Stimulated activated CD8-positive, alpha-beta memory T cell treated with anti-CD3 and anti-CD28 coated beads, Interleukin-12 subunit alpha, Interleukin-12 subunit beta, amount 100 ng/mL, for 24 hours (primary cell): Measurements from ENCODE around the gene EMP2.
"Not testable (repeated sequence)": the region's sequence is repeated elsewhere in the genome, so short reads cannot be mapped to it uniquely, and the experiment has no call there.

ENCODE experiments used
- DNase-seq: peaks from one replicate; pipeline ENCODE4 v3.0.0-alpha.2; 2020; ENCODE audit errors: extremely low read depth

EMP2 gene

GRCh38 chr16:10552281-10552680 lies 28.1 kb downstream of the EMP2 start:
- DNase-seq: no peak

DNA sequence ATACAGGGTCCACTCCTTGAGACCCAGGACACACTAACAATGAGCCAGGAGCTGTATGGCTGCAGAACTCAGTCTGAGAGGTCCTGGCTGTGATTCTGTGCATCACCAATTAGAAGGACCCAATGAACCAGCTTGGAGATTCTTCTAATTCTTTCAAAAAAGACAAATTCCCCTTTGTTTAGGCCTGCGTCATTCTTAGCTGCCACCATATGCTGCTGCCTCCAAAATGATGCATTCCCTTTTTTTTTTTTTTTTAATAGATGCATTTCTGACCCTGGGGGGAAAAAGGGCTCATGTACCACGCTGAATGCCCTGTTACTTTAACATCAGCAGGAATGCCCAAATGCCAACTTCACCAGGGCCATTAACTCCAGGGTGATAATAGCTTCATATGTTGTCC lies 28.5 kb downstream of the EMP2 start:
- DNase-seq: no peak

DNA sequence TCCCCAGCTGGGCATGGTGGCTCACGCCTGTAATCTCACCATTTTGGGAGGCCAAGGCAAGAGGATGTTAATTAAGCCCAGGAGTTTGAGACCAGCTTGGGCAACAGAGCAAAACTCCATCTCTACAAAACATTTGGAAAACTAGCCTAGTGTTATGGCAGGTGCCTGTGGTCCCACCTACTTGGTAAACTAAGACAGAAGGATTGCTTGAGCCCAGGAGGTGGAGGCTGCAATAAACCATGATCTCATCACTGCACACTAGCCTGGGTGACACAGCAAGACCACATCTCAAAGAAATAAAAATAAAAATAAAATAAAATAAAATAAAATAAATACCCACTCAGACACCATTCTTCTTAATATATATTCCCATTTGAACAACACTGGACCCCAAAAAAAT lies 32.0 kb downstream of the EMP2 start:
- DNase-seq: no peak

DNA sequence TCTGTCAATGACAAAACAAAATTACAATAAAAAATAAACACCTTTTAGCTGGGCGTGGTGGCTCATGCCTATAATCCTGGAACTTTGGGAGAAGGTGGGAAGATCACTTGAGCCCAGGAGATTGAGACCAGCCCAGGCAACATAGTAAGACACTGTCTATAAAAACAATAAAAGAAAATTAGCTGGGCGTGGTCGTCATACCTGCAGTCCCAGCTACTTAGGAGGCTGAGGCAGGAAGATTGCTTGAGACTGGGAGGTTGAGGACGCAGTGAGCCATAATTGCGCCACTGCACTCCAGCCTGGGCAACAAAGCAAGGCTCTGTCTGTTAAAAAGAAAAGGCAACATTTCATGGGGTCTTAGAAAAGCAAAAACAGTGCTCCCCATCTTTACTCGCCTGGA lies 32.7 kb downstream of the EMP2 start:
- no peak for DNase-seq

- no peak for DNase-seq
These were observed 37.0 kb downstream of the EMP2 start for GRCh38 chr16:10543231-10543977.

- DNase-seq: no peak
These were observed 39.0 kb downstream of the EMP2 start for GRCh38 chr16:10541366-10541765.

- no peak for DNase-seq
These were observed 40.6 kb downstream of the EMP2 start for GRCh38 chr16:10539793-10540192.

- DNase-seq: no peak
These were observed 41.2 kb downstream of the EMP2 start for GRCh38 chr16:10539236-10539635.

- no peak for DNase-seq
These were observed 41.8 kb downstream of the EMP2 start for GRCh38 chr16:10538583-10538982.

- DNase-seq: no peak
These were observed 42.5 kb downstream of the EMP2 start for GRCh38 chr16:10537946-10538345.

DNA sequence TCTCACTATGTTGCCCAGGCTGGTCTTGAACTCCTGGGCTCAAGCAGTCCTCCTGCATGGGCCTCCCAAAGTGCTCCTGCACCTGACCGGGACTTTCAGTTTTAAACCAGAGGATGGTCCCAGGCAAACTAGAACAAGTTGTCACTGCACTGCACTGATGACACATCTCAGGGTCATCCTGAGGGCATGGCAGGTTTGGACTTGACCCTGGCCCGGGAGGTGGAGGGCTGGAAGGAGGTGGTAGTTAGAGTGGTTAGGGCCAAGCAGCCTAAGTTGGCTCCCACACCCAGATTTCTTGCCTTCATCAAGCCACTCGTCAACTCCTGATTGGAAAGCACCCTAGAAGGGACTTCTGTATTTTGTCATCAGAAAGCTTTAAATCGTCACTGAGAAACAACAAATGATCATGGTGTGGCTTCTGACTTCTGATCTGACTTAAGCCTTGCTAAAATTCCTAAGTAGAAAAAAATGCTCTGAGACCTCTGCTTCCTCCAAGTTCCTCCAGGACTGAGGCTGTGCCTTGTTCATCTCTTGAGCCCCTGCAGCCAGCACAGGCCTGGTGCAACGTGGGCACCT lies 43.5 kb downstream of the EMP2 start:
- DNase-seq: no peak

- not testable (repeated sequence) for DNase-seq
These were observed 44.1 kb downstream of the EMP2 start for GRCh38 chr16:10536328-10536727.

DNA sequence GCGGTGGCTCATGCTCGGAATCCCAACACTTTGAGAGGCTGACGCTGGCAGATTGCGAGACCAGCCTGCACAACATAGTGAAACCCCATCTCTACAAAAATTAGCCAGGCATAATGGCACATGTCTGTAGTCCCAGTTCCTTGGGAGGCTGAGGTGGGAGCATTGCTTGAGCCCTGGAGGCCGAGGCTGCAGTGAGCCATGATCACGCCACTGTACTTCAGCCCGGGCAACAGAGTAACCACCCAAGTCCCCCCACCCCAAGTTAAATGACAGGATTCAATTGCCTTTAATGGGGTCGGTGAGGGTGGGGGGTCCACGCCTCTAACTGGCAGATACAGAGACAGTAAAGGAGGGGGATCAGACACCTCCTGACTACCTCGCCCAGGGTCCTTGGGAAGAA lies 44.9 kb downstream of the EMP2 start:
- no peak for DNase-seq

- no peak for DNase-seq
These were observed 45.6 kb downstream of the EMP2 start for GRCh38 chr16:10534748-10535147.

DNA sequence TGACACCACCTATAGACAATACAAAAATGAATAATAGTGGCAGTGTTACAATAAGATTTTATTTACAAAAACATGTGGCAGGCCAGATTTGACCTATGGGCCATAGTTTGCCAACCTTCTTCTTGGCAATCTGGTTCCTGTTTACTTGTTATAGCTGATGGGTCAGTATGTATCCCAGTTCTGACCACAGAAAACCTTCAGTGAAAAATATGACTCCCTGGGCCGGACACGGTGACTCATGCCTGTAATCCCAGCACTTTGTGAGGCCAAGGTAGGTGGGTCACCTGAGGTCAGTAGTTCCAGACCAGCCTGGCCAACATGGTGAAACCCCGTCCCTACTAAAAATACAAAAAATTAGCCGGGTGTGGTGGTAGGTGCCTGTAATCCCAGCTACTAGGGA lies 46.8 kb downstream of the EMP2 start:
- not testable (repeated sequence) for DNase-seq

- DNase-seq: no peak
These were observed 48.8 kb downstream of the EMP2 start for GRCh38 chr16:10531582-10531981.

GRCh38 chr16:10530685-10531084 lies 49.7 kb downstream of the EMP2 start:
- DNase-seq: no peak

- no peak for DNase-seq
These were observed 50.3 kb downstream of the EMP2 start for GRCh38 chr16:10529895-10530669.

DNA sequence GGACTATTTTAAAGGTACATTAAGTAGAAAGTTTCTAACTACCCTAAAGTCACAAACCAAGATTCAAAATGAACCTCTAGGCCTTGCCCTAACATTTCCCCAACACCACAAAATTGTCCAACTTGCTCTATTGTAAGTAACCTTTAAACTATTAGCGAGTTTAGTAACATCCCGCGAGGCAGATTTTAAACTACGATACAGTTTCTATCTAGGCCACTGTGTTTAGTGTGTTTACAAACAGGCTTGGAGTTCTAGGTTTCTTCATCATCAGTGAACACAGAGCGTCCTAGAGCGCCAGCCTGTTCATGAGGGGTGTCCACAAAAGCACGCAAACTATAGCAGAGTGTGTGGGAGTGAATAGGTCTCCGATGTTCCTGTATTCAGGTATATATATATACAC lies 51.8 kb downstream of the EMP2 start:
- no peak for DNase-seq

GRCh38 chr16:10526962-10527361 lies 53.4 kb downstream of the EMP2 start:
- no peak for DNase-seq

- no peak for DNase-seq
These were observed 55.1 kb downstream of the EMP2 start for GRCh38 chr16:10525214-10525825.

DNA sequence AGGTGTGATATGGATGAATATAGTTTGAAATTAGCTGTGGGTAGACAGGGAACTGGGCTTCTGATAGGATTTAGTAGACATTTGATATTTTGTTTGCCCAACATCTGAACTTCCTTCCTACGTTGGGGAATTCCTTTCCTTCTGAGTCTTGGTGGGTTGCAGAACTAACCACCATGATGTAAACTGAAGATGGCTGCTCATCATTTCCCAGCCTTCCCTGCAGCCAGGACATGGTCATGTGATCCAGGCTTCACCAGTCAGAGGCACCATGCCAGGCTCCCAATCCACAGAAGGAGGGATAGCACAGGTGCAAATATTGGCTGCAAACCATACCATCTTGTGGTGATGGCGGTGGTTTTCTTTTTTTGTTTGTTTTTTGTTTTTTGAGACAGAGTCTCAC lies 57.4 kb downstream of the EMP2 start:
- no peak for DNase-seq
